Stimulated activated CD8-positive, alpha-beta memory T cell treated with anti-CD3 and anti-CD28 coated beads, Interleukin-15, amount 100 ng/mL, for 48 hours (primary cell): ENCODE measurements around the gene KRT72.

ENCODE experiments used
- DNase-seq, 2 donors: peaks; one replicate each; pipeline ENCODE4 v3.0.0-alpha.2; 2020; ENCODE audit warnings: low read depth in 2 of 2

KRT72 gene

DNA sequence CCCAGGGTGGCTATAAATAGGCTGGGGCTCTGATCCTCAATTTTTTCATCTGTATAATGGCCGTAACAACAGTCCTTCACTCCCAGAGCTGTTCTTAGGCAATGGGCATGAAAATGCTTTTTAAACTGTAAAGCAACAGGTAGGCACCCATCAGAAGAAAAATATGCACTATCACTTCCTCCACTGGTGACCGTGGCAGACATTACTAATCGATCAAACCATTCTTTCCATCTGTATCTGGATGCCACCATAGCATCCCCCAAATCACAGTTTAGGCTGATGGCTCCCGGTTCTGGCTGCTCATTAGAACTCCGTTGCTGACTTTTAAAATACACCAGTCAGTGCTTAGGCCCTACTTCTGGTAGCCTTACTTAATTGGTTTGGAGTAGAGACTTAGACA is 59.6 kb downstream of the KRT72 start:
- no peak for DNase-seq

DNA sequence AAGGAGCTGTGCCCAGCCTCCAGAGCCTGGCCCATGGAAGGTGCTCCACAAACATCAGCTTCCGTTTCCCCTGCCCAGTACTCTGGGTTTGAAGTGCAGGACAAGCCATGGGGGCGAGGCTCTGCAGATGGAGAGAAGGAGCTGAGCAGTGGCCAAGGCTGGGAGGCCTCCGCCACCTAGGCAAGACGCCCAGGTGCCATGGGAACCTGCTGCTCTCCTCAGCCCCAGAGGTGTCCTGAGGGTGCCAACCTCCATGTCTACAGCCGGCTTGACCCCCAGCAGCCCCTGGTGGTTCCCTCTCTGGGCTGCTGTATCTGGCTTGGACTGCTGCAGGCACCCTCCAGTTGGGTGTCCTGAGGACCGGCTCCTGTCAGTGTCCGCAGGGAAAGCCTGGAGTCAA is 60.7 kb downstream of the KRT72 start:
- DNase-seq: no peak

DNA sequence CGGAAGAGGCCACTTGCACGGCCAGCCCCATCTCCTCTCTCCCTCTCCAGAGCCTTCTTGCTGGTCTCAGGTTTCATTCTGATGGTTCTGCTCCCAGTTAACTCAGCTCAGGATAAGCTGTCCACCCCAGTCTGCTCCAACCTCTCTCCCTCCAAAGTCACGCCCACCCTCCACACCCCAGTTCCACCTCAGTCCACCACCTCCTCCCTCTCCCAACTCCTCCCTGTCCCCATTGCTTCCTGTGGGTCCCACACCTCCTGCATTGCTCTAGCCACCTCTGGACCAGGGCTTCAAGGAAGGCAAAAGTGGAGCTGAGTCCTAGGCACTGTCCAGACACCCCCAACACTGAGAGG is 61.5 kb downstream of the KRT72 start:
- no peak for DNase-seq

DNA sequence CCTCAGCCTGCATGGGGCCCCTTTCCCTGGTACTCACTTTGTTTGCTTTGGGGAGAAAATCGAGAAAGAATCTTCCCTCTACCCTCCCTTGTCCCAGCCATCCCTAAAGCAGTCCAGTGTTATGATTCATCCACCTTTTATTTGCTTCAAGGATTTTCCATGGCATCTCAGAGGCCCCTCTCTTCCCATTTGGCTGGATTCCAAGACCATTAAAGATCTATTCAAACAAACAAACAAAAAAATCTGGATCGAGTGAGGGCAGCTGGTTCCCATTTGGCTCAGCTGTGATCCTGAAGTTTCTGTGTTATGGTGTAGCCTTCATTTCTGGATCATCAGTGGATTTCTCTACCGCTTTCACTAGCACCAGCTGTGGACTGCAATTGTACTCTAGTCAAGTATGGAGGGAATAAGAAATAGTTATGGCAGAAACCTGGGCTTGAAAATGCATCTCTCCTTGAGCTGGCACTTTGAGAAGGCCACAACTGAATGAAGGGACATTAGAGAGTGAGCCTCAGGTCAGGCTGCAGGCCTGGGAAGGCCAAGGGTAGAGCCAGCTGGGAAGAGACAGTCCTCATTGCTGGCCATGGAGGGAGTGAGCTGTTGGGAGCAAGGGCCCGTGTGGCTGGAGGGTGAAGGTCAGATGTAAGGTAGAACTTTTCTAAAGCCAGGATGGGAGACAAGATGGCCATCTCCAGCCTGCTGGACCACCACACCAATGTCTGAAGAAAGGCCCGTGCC is 62.0 kb downstream of the KRT72 start:
- DNase-seq: no peak

DNA sequence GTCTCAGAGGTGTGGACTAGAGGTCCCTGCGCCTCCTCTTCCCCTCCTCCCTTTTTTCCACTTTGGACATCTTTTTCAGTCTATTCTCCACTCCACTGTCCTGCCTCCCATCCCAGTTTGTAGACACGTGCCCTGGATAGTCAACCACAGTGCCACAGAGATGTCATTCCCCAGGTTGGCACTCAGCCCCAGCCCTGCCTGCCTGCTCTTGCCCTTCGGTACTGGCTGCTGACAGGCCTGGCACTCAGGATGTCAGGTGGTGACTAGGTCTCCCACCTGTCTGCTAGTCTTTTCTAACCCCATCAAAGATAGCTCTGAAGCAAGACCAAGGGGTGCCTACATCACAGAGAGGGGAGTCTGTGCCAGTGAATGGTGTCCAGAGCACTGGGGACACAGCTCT is 64.2 kb downstream of the KRT72 start:
- DNase-seq: no peak
